HL-60 (cell line): ENCODE measurements around the gene YIF1A.

Experiments used
- DNase-seq, 2 experiments: peaks; one replicate each; pipeline ENCODE4 v3.0.0-alpha.2; 2010 to 2020; ENCODE audit warnings: low read depth in 1 of 2, low spot score in 1 of 2
- H3K27ac ChIP-seq: fragments of 250-450 bp; sonication (Bioruptor Pico); replicated peaks from 2 replicates; pipeline ENCODE4 v1.5.1; 2020; ENCODE audit warnings: mild to moderate bottlenecking, moderate library complexity
- H3K27me3 ChIP-seq: fragments of 250-450 bp; sonication (Bioruptor Pico); 2 replicates; pipeline ENCODE4 v1.5.1; 2021; ENCODE audit warnings: mild to moderate bottlenecking, moderate library complexity; ENCODE audit not compliant: insufficient read depth, poor library complexity, severe bottlenecking
- H3K4me3 ChIP-seq: replicated peaks from 2 replicates; pipeline ENCODE4 v1.5.1; 2011; ENCODE audit warnings: mild to moderate bottlenecking, control low read depth, low read length; ENCODE audit not compliant: insufficient read depth
- CTCF ChIP-seq: IDR thresholded peaks from one replicate; pipeline ENCODE4 v1.5.1; 2011; ENCODE audit warnings: low read length, control low read depth, inconsistent platforms; ENCODE audit not compliant: insufficient read depth
- GABPA ChIP-seq: IDR thresholded peaks from 2 replicates; pipeline ENCODE4 v1.6.1; 2012; ENCODE audit warnings: low read depth
- POLR2AphosphoS5 ChIP-seq: IDR thresholded peaks from 2 replicates; pipeline ENCODE4 v1.6.1; 2012; ENCODE audit warnings: low read depth
- REST ChIP-seq: IDR thresholded peaks from 2 replicates; pipeline ENCODE4 v1.6.1; 2012; ENCODE audit warnings: low read depth; ENCODE audit not compliant: insufficient replicate concordance
- SPI1 ChIP-seq: IDR thresholded peaks from 2 replicates; pipeline ENCODE4 v1.6.1; 2012; ENCODE audit warnings: low read depth, mild to moderate bottlenecking, borderline replicate concordance

YIF1A gene

GRCh38 chr11:66289548-66290329 is 796 bp upstream of the YIF1A start:
- peaks cover 17% of the 10 kb centered on the region for H3K27me3 ChIP-seq
- H3K4me3 ChIP-seq = peak overlapping the region; percentile 58
- TF ChIP-seq REST (peak; percentile 99), CTCF (no peak)
- H3K27ac ChIP-seq = peak overlapping the region; percentile 44
- peak in 1 of 2 experiments; percentile 69 for DNase-seq

DNA sequence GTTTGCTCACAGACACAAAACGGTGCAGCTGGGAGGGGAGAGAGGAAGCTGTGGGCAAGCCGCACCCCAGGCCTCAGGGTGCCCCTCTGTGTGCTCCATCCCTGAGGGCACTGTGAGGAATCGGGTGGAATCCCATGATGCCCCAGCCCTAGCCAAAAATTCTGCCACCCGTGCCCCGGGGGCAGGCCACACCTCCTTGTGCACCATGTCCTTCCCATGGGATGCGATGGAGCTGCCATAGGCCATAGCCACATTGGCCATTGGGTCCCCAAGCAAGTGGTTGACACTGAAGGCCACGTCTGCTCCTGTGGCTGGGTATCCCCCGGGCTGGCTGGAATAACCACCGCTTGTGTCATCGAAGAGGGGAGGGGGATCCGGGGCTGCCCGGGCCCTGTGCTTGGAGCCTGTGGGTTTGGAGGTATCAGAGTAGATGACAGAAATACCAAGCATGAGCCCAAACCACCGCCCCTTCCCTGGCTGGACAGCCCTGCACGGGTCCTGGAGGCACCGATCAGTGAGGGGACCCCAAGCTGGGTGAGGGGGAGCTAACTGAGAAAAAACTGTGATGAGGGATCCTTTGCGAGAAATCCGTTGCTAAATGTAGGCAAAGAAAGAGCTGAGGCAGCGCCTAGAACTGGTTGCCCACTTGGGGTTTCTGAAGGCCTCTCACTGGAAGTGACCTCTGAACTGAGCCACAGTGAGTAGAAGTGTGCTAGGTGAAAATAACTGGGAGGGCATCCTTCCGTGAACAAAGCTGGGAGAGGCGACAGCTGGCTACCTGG is 863 bp downstream of the YIF1A start:
- H3K27ac ChIP-seq = peak overlapping the region; percentile 60
- peaks cover 17% of the 10 kb centered on the region for H3K27me3 ChIP-seq
- peak in 1 of 2 experiments; percentile 12 for DNase-seq
- peak overlapping the region; percentile 90 for H3K4me3 ChIP-seq
- 0 out of 2 replicates have a peak, but pooled peaks have one; percentile 14 for TF ChIP-seq POLR2AphosphoS5
- no peak for TF ChIP-seq GABPA

DNA sequence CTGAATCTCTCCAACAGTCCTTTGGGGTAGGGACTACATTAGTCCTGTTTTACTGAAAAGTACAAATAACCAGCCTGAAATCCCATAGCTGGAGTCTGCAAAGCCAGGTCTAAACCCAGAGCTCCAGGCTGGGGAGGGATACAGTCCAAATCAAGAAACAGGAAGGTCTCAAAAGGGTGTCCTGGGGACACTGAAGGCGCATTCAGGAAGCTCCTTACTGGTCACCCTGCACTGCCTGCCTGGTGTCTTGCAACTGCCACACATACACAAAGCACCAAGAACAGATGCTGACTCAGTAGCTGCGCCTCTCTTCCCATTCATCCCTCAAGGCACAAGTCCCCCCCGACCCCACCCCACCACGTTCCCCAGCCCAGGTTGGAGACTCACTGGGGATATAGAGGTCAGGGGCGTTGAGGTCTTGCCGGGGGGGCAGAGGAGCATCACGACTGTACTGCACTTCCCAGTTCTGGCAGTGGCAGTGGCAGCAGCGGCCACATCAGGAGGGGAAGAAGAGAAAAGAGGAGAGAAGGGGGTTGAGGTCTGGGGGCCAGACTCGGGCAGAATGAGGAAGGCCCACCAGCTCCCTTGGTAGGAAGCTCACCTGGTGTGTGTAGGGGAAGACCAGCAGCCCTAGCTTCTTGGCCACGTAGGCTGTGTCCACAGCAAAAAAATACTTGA is 1.6 kb downstream of the YIF1A start:
- Histone ChIP-seq H3K4me3 (peak overlapping the region; percentile 90), H3K27ac (peak overlapping the region; percentile 60), H3K27me3 (peaks cover 11% of the 10 kb centered on the region)
- TF ChIP-seq POLR2AphosphoS5 = peak; percentile 22; the same call in 1 of the 2 replicates
- no peak for TF ChIP-seq CTCF
- peak; percentile 64; the same call in 1 of the 2 replicates for TF ChIP-seq SPI1
- DNase-seq = peak in 1 of 2 experiments; percentile 64

DNA sequence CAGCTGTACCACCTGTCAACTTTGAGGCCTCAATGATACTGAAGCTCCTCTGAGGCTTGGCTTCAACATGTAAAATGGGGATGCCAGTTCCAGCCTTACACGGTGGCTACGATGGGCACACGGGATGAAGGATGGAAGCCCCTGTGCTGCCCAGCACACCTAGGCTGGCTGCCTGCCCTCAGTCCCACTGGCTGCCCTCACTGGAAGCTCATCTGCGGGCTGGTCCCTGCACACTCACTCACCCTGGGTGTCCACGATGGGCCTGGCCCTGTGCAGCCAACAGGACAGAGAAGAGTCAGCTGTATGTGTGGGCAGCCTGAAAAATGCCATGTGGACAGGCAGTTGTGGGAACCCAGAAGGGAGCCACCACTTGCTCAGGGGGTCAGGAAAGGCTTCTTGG is 2.2 kb downstream of the YIF1A start:
- Histone ChIP-seq H3K4me3 (no peak overlapping the region), H3K27me3 (peaks cover 6% of the 10 kb centered on the region), H3K27ac (peak overlapping the region; percentile 60; the same call in 1 of the 2 replicates)
- no peak for DNase-seq
- TF ChIP-seq REST (no peak), GABPA (no peak), POLR2AphosphoS5 (no peak), CTCF (no peak), SPI1 (no peak)
